Gastroesophageal sphincter (tissue), 4 donors: ENCODE measurements around the gene CDC26. TPM values are rescaled to one million over a fixed set of nuclear protein-coding genes. Genes with fewer than 3 reads are reported as not detected.
"Not testable (repeated sequence)": the region's sequence is repeated elsewhere in the genome, so short reads cannot be mapped to it uniquely, and the experiment has no call there.

Experiments
- ATAC-seq: fragments of 150-250 bp; one replicate; pipeline ENCODE4 v1.9.1; 2016; ENCODE audit warnings: mild to moderate bottlenecking, moderate library complexity
- H3K27ac ChIP-seq, 4 donors: fragments of 200-600 bp; sonication (generic) in 3 of 4; 1 replicate in 3 of 4; 2 replicates in 1 of 4; pipeline ENCODE4 v1.5.1; 2016 to 2019
- H3K27me3 ChIP-seq: fragments of 200-600 bp; sonication (generic); one replicate; pipeline ENCODE4 v1.5.1; 2019
- H3K36me3 ChIP-seq, 2 donors: fragments of 200-600 bp; sonication (generic); one replicate each; pipeline ENCODE4 v1.5.1; 2019; ENCODE audit warnings: control low read depth in 1 of 2
- H3K4me1 ChIP-seq, 3 donors: fragments of 200-600 bp; sonication (generic); 1 replicate in 2 of 3; 2 replicates in 1 of 3; pipeline ENCODE4 v1.5.1; 2016 to 2019; ENCODE audit warnings: control low read depth in 2 of 3
- H3K4me3 ChIP-seq, 2 donors: fragments of 200-600 bp; sonication (generic); one replicate each; pipeline ENCODE4 v1.5.1; 2019; ENCODE audit warnings: mild to moderate bottlenecking in 1 of 2, moderate library complexity in 1 of 2
- H3K9me3 ChIP-seq, 3 donors: fragments of 200-600 bp; sonication (generic); one replicate each; pipeline ENCODE4 v1.5.1; 2017 to 2019; ENCODE audit warnings: control low read depth in 2 of 3
- EP300 ChIP-seq: sonication (generic); formaldehyde crosslinking; IDR thresholded peaks from one replicate; pipeline ENCODE4 v1.6.1; 2017; ENCODE audit warnings: antibody characterized with exemption, mild to moderate bottlenecking
- POLR2A ChIP-seq, 2 donors: fragments of 450-650 bp; IDR thresholded peaks; one replicate each; pipeline ENCODE4 v1.6.1; 2017; ENCODE audit warnings: antibody characterized with exemption in 2 of 2, mild to moderate bottlenecking in 2 of 2, moderate library complexity in 1 of 2
- POLR2AphosphoS5 ChIP-seq: sonication (generic); formaldehyde crosslinking; IDR thresholded peaks from one replicate; pipeline ENCODE4 v1.6.1; 2017; ENCODE audit warnings: antibody characterized with exemption
- WGBS, 2 donors: methylation state at CpG; one replicate each; pipeline ENCODE4 v1.1.5; 2018; ENCODE audit warnings: low coverage in 1 of 2; 5-methylcytosine and 5-hydroxymethylcytosine counted together
- total RNA-seq, 4 donors: library from RNA; depleted of rRNA; stranded (reverse); fragments of >200 nt; gene quantifications; one replicate each; pipeline ENCODE4 v1.1.0, GENCODE V29; 2016
- TF ChIP-seq, protein P1 (sequence below), 4 experiments: fragments of 200-600 bp in 2 of 4; fragments of 450-650 bp in 2 of 4; sonication (generic) in 1 of 4; IDR thresholded peaks; one replicate each; pipeline ENCODE4 v1.5.1; 2017 to 2019; ENCODE audit warnings: antibody characterized with exemption in 4 of 4, mild to moderate bottlenecking in 2 of 4, moderate library complexity in 2 of 4

The CDC26 gene
- total RNA-seq, 4 donors from 2014 or later = 31.4 to 54.4 (median 42.1) TPM

DNA sequence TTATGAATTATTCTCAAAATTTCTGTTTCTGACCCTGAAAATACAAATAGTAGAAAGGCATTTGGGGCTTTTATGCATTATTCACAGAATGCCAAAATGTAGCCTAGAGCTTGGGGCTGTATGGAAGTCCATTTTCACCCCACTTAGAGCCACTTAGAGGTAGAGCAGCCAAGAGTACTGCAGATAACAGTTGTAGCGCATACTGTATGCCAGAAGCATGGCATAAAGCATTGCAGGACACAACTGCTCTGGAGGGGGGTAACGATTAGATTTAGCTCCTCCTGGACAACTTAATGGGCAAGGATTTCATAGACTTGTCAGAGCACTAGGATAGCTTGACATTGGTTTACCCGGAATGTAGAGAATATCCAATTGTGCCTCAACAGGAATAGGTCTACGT is 38.3 kb downstream of the CDC26 start:
- no peak for ATAC-seq
- TF ChIP-seq EP300 (no peak), POLR2A (IDR thresholded peaks at IDR 0.05) (no peak), POLR2AphosphoS5 (no peak)
- TF ChIP-seq, protein P1, sequence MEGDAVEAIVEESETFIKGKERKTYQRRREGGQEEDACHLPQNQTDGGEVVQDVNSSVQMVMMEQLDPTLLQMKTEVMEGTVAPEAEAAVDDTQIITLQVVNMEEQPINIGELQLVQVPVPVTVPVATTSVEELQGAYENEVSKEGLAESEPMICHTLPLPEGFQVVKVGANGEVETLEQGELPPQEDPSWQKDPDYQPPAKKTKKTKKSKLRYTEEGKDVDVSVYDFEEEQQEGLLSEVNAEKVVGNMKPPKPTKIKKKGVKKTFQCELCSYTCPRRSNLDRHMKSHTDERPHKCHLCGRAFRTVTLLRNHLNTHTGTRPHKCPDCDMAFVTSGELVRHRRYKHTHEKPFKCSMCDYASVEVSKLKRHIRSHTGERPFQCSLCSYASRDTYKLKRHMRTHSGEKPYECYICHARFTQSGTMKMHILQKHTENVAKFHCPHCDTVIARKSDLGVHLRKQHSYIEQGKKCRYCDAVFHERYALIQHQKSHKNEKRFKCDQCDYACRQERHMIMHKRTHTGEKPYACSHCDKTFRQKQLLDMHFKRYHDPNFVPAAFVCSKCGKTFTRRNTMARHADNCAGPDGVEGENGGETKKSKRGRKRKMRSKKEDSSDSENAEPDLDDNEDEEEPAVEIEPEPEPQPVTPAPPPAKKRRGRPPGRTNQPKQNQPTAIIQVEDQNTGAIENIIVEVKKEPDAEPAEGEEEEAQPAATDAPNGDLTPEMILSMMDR (IDR thresholded peaks at IDR 0.05) = no peak

DNA sequence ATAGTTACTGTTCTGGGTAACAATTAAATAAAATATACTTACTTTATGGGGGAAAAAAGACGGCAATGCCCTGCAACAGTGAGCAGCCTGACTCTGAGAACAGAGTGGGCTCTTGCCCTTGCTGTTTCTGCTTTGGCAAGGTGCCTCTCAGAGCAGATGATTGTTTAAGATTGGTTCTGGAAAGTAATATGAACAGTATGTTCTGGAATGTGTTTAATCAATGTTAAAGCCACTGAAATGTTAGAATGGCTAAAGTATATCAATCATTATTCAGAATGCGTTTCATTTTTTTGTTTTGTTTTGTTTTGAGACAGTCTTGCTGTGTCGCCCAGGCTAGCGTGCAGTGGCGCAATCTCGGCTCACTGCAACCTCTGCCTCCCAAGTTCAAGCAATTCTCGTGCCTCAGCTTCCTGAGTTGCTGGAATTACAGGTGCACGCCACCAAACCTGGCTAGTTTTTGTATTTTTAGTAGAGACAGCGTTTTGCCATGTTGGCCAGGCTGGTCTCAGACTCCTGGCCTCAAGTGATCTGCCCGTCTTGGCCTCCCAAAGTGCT is 39.6 kb downstream of the CDC26 start:
- not testable (repeated sequence) for ATAC-seq, H3K27me3 ChIP-seq, H3K4me3 ChIP-seq, H3K9me3 ChIP-seq, H3K36me3 ChIP-seq, H3K4me1 ChIP-seq, H3K27ac ChIP-seq
- WGBS, 2 donors = 84 to 89% methylated on average over 9 to 10 of the region's 10 CpGs

More for the DNA sequence above, 38.3 kb downstream of the CDC26 start:
- Histone ChIP-seq H3K27me3 (no peaks in the 10 kb centered on the region), H3K4me1 (peaks cover 0 to 8% (median 0%) of the 10 kb centered on the region in 3 donors), H3K27ac (no peak overlapping the region), H3K36me3 (no peaks in the 10 kb centered on the region), H3K9me3 (no peaks in the 10 kb centered on the region), H3K4me3 (no peak overlapping the region)
- WGBS, 2 donors = 84 to 91% methylated on average over 4 of the region's 4 CpGs

DNA sequence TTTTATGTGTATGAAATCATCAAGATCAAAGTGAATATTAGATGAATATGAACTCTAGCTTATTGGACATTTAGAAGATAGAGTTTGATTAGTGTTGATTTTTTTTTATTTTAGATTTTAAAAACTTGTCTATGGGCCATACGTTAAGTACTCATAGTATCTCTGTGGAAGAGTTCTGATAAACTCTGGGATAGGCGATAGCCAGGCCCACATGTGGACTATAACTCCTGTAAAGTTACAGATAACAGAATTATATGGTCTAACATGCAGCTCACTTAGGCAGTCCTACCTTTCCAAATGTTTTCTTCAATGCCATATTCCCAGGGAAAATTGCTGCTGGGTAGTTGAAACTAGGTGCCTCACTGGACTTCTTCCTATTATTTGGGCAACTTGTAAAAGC is 43.7 kb downstream of the CDC26 start:
- Histone ChIP-seq H3K4me3 (no peak overlapping the region), H3K36me3 (no peaks in the 10 kb centered on the region), H3K27me3 (no peaks in the 10 kb centered on the region), H3K9me3 (no peaks in the 10 kb centered on the region), H3K4me1 (peaks cover 0 to 8% (median 0%) of the 10 kb centered on the region in 3 donors), H3K27ac (no peak overlapping the region)
- TF ChIP-seq, protein P1 (IDR thresholded peaks at IDR 0.05) = no peak
- no peak for TF ChIP-seq POLR2AphosphoS5
- no peak for TF ChIP-seq POLR2A (IDR thresholded peaks at IDR 0.05)
- no peak for TF ChIP-seq EP300
- 94 to 100% methylated on average over 2 of the region's 2 CpGs for WGBS, 2 donors
- no peak for ATAC-seq

DNA sequence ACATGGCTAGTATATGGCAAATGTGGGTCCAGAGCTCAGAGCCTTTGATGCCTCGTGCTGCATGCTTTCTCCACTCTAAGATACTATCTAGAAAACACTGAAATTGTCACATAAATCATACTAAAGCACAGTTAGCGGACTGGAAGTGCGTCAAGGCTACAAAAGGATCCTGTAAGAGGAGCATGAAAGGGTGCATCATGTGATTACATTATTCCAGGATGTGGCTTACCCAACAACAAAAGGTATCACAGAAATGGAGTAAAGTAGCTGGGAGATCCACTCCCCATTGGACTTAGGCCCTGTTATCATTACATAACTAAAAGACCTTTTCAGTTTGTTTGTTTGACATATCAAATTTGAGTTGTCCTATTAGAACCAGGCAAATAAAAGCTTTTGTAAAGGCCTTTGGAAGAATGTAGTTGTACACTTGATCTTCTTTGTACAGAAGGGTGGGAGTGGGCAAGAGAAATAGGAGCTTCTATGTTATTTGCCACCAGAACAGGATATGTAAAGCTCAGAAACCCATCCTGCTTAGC is 47.2 kb downstream of the CDC26 start:
- 69 to 91% methylated on average over 3 of the region's 3 CpGs for WGBS, 2 donors
- no peak for TF ChIP-seq POLR2A (IDR thresholded peaks at IDR 0.05)
- TF ChIP-seq EP300 = no peak

DNA sequence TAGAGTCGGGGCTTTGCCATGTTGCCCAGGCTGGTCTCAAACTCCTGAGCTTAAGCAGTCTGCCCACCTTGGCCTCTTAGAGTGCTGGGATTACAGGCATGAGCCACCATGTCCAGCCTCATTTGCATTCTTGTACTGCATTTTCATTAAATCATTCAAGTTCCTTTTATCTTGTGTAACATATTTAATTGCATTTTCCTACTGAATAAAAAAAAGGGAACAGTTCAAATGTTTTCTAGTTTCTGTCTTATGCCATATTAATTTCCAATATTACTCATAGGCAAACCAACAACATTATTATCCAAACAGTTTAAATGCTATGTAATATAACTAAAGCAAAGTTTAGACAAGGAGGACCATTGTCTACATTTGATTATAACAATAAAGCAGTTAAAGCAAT is 47.9 kb downstream of the CDC26 start:
- Histone ChIP-seq H3K36me3 (no peaks in the 10 kb centered on the region), H3K4me3 (no peak overlapping the region), H3K9me3 (no peaks in the 10 kb centered on the region), H3K27me3 (no peaks in the 10 kb centered on the region), H3K27ac (no peak overlapping the region), H3K4me1 (peaks cover 0 to 17% (median 6%) of the 10 kb centered on the region in 3 donors)
- TF ChIP-seq POLR2A (IDR thresholded peaks at IDR 0.05) (no peak), EP300 (no peak), POLR2AphosphoS5 (no peak)
- TF ChIP-seq, protein P1 (IDR thresholded peaks at IDR 0.05) = no peak
- ATAC-seq = no peak
- WGBS, 2 donors = 46 to 83% methylated on average over 1 of the region's 1 CpG

More for the DNA sequence above, 47.2 kb downstream of the CDC26 start:
- Histone ChIP-seq H3K9me3 (no peaks in the 10 kb centered on the region), H3K27me3 (no peaks in the 10 kb centered on the region), H3K4me3 (no peak overlapping the region), H3K36me3 (no peaks in the 10 kb centered on the region), H3K27ac (no peak overlapping the region), H3K4me1 (peaks cover 0 to 14% (median 0%) of the 10 kb centered on the region in 3 donors)
- no peak for ATAC-seq

DNA sequence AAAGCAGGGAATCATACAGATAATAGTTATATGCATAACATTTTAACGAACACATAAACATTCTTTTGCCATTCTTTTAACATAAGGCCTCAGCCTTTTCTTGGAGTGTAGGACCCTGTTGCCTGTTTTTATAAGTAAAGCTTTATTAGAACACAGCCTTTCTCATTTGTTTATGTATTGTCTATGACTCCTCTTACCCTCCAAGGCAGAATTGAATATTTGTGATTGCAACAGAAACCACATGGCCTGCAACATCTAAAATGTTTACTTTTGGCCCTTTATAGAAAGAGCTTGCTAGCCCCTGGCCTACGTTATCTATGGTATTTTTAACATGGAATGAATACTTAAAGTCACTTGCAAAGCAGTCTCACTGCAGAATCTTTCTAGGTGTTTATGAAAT is 51.4 kb downstream of the CDC26 start:
- H3K27me3 ChIP-seq = no peaks in the 10 kb centered on the region
- no peak for ATAC-seq
- no peak overlapping the region for H3K4me3 ChIP-seq
- H3K27ac ChIP-seq = no peak overlapping the region
- no peaks in the 10 kb centered on the region for H3K36me3 ChIP-seq
- H3K4me1 ChIP-seq = peaks cover 4 to 44% (median 16%) of the 10 kb centered on the region in 3 donors
- TF ChIP-seq POLR2A (IDR thresholded peaks at IDR 0.05) (no peak), EP300 (no peak), POLR2AphosphoS5 (no peak)
- TF ChIP-seq, protein P1 (IDR thresholded peaks at IDR 0.05) = no peak
- no peaks in the 10 kb centered on the region for H3K9me3 ChIP-seq
- 69 to 88% methylated on average over 2 of the region's 2 CpGs for WGBS, 2 donors
